Thyroid gland (tissue), 4 donors: ENCODE data around the gene VPS8.

Experiments used
- POLR2A ChIP-seq, 2 donors: fragments of 450-650 bp; IDR thresholded peaks; one replicate each; pipeline ENCODE4 v1.6.1; 2017; ENCODE audit warnings: antibody characterized with exemption in 2 of 2, mild to moderate bottlenecking in 2 of 2, moderate library complexity in 1 of 2
- TF ChIP-seq, protein P1 (sequence below), 6 experiments: fragments of 200-600 bp in 3 of 6; fragments of 450-650 bp in 3 of 6; sonication (generic) in 3 of 6; IDR thresholded peaks; one replicate each; pipeline ENCODE4 v1.5.1; 2016 to 2019; ENCODE audit warnings: antibody characterized with exemption in 6 of 6, mild to moderate bottlenecking in 2 of 6, inconsistent platforms in 1 of 6, moderate library complexity in 1 of 6

DNA sequence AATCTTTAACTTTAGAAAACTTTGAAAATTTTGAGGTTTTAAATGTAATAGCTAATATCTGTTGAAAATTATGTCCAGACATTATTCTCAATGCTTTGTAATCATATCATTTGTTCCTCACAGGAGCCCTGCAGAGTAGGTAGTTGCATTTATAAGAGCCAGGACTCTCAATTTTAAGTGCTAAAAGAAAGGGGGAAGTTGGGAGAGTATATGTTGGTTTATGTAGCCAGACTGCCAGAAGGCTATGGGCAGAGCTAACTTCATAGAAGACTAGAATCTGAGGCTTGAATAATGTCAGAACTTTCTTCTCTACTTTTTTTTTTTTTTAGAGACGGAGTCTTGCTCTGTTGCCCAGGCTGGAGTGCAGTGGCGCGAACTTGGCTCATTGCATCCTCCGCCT is 9.1 kb downstream of the VPS8 start:
- no peak for TF ChIP-seq POLR2A (IDR thresholded peaks at IDR 0.05)
- TF ChIP-seq, protein P1, sequence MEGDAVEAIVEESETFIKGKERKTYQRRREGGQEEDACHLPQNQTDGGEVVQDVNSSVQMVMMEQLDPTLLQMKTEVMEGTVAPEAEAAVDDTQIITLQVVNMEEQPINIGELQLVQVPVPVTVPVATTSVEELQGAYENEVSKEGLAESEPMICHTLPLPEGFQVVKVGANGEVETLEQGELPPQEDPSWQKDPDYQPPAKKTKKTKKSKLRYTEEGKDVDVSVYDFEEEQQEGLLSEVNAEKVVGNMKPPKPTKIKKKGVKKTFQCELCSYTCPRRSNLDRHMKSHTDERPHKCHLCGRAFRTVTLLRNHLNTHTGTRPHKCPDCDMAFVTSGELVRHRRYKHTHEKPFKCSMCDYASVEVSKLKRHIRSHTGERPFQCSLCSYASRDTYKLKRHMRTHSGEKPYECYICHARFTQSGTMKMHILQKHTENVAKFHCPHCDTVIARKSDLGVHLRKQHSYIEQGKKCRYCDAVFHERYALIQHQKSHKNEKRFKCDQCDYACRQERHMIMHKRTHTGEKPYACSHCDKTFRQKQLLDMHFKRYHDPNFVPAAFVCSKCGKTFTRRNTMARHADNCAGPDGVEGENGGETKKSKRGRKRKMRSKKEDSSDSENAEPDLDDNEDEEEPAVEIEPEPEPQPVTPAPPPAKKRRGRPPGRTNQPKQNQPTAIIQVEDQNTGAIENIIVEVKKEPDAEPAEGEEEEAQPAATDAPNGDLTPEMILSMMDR (IDR thresholded peaks at IDR 0.05), result no peak
